Gastrocnemius medialis (tissue), 4 donors: ENCODE data around the gene DIP2A.

Source experiments
- POLR2A ChIP-seq, 2 donors: fragments of 450-650 bp; IDR thresholded peaks; one replicate each; pipeline ENCODE4 v1.6.1; 2017; ENCODE audit warnings: antibody characterized with exemption in 2 of 2, mild to moderate bottlenecking in 2 of 2, moderate library complexity in 2 of 2
- TF ChIP-seq, protein P1 (sequence below), 5 experiments: fragments of 450-650 bp in 3 of 5; fragments of 200-600 bp in 2 of 5; sonication (generic) in 2 of 5; IDR thresholded peaks in 4 of 5; conservative IDR thresholded peaks in 1 of 5; 1 replicate in 4 of 5; 2 replicates in 1 of 5; pipeline ENCODE4 v1.5.1; 2016 to 2019; ENCODE audit warnings: antibody characterized with exemption in 5 of 5, mild to moderate bottlenecking in 3 of 5, moderate library complexity in 3 of 5

- TF ChIP-seq, protein P1, sequence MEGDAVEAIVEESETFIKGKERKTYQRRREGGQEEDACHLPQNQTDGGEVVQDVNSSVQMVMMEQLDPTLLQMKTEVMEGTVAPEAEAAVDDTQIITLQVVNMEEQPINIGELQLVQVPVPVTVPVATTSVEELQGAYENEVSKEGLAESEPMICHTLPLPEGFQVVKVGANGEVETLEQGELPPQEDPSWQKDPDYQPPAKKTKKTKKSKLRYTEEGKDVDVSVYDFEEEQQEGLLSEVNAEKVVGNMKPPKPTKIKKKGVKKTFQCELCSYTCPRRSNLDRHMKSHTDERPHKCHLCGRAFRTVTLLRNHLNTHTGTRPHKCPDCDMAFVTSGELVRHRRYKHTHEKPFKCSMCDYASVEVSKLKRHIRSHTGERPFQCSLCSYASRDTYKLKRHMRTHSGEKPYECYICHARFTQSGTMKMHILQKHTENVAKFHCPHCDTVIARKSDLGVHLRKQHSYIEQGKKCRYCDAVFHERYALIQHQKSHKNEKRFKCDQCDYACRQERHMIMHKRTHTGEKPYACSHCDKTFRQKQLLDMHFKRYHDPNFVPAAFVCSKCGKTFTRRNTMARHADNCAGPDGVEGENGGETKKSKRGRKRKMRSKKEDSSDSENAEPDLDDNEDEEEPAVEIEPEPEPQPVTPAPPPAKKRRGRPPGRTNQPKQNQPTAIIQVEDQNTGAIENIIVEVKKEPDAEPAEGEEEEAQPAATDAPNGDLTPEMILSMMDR (IDR thresholded peaks at IDR 0.05 in 4 of 5, conservative IDR thresholded peaks at IDR 0.05 in 1 of 5): no peak
- TF ChIP-seq POLR2A (IDR thresholded peaks at IDR 0.05): no peak
These were observed 95.3 kb downstream of the DIP2A start for GRCh38 chr21:46553993-46554392.
